ENCODE results near the gene RETREG3. TPM values are rescaled to one million over a fixed set of nuclear protein-coding genes. Genes with fewer than 3 reads are reported as not detected.

The RETREG3 gene, protein sequence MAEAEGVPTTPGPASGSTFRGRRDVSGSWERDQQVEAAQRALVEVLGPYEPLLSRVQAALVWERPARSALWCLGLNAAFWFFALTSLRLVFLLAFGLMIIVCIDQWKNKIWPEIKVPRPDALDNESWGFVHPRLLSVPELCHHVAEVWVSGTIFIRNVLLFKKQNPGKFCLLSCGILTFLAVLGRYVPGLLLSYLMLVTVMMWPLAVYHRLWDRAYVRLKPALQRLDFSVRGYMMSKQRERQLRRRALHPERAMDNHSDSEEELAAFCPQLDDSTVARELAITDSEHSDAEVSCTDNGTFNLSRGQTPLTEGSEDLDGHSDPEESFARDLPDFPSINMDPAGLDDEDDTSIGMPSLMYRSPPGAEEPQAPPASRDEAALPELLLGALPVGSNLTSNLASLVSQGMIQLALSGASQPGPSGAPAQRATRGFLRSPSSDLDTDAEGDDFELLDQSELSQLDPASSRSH
- total RNA-seq: 97.6 and 118 TPM in 2 replicates

DNA sequence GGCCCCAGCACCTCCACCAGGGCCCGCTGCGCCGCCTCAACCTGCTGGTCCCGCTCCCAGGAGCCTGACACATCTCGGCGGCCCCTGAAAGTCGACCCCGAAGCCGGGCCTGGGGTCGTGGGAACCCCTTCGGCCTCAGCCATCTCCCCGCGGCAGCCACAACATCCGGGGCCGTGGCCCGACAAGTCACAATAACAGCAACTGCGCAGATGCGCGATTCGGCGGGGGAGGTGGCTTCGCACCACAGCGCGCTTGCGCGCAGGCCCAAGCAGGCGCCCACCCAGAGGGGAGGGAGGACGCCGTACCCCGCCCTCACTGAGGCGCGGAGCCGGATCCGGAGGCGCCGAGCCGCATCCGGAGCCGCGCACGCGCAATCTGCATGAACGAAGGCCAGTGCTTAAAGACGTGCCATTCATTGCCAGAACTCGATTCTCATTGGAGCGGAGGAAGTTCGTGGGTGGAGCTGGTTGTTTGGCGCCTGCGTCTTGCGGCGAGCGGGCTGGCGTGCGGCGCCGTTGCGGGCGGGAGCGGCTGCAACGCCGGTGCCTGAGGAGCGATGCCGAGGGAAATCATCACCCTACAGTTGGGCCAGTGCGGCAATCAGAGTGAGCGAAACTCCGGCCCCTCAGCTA is at the start of gene RETREG3, which contains the start of gene TUBG1:
TSS of gene RETREG3 (minus strand) at position 193 of the 632 bp plus-strand sequence. CDS start at position 143, 50 bp downstream.
TSS of gene TUBG1 (plus strand) at position 502 of the 632 bp plus-strand sequence. CDS start at position 557, 55 bp downstream.

DNA sequence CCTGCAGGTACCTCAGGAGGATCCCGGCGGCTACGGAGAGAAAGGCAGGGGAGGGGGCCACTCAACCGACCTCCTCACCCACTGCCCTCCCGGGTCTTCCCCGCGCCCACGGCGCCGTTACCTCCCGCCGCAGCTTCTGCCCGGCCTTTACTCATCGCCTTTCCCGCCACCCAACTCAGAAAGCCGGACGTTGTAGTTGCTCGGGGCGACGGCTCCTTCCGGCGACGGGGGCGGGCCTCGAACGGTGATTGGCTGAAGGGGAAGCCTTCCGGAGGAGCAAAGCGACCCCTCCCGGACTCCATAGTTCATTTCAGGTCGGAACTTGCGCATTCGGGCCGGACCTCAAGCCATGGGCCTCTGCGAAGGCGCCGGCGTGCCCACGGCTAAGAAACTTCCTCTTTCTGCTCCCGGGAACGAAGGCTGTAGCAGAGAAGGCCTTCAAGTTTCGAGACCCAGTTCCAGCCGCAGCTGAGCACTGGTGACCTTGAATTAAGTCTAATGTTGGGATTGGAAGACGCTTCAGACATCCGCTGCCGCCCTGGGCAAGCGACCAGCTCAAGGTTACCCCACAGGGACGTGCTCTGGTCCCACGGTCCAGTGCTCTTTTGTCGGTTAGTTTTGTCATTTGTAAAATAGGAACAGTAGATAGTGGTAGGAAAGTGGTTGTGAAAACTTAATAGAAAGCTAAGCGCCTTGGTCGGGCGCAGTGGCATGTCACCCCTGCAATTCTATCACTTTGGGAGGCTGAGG is 31.5 kb downstream of the RETREG3 start, which contains the start of gene PSMC3IP:
TSS of gene PSMC3IP (minus strand) at position 198 of the 750 bp plus-strand sequence. CDS start at position 155, 43 bp downstream.

DNA sequence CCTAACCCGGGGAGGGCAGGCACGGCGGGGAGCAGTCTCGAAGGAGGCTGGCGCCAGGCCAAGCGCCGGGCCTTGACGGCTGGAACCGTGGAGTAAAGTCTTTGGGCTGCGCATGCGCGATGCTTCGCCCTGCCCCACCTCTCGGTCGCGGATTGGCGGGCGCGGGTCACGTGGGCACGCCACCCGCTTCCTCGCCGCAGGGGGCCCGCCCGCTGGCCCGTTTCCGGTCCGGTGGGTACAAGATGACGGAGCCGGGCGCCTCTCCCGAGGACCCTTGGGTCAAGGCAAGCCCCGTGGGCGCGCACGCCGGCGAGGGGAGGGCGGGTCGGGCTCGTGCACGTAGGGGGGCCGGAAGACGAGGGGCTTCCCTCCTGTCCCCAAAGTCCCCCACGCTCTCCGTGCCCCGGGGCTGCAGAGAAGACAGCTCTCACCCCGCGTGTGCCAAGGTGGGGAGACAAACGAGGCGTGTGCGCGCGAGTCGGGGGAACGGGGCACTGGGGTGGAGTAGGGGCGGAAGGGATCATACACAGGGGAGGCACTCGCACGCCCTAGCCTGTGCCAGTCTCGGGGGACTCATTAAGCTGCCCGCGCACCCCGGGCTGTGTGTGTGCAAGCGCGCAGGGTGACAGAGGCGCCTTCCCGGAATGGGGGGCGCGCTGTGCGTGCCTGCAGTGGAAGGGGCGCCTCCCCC is 42.1 kb downstream of the RETREG3 start, which contains the start of gene MLX:
TSS of gene MLX (plus strand) at position 218 of the 691 bp plus-strand sequence. CDS start at position 243, 25 bp downstream.

DNA sequence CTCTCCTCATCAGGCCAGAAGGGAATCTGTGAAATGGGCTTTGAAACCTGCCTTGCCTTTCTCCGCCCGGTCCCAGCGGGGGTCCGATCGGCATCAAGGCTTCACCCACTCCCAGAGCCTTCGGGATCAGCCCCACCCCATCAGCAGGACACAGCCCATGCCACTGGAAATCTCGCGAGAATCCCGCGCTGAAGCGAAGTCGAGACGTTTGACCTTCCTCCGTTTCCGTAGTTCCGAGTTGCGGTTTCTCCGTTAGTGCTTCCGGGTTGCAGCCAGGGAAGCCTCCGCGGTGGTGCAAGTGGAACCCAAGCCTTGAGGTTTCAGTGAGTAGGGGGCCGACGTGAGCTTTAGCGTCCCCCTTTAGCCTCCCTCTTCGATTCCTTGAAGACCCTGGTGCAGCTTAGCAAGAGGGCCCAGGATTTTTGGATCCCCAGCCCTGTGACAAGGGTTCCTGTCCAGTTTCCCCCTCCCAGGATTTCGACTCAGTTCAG is 47.2 kb downstream of the RETREG3 start, which contains the start of gene COASY:
TSS of gene COASY (plus strand) at position 252 of the 491 bp plus-strand sequence. CDS start 475 bp downstream, outside the sequence.

DNA sequence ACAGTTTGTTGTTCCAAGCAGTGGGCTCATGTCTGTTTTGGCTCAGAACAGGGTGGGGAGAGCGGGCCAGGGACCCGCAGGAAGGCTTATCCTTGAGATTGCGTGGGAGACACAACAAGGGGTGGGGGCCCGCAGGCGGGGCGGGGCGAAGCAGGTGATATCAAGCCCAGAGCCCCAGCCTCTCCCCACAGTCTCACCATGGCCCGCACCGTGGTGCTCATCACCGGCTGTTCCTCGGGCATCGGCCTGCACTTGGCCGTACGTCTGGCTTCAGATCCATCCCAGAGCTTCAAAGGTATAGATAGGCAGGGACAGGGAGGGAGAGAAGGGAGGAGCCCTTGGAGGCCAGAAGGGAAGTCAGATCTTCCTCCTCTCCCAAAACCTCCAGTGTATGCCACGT is 56.4 kb downstream of the RETREG3 start, which contains the start of gene HSD17B1:
TSS of gene HSD17B1 (plus strand) at position 188 of the 400 bp plus-strand sequence. CDS start at position 199, 11 bp downstream.

DNA sequence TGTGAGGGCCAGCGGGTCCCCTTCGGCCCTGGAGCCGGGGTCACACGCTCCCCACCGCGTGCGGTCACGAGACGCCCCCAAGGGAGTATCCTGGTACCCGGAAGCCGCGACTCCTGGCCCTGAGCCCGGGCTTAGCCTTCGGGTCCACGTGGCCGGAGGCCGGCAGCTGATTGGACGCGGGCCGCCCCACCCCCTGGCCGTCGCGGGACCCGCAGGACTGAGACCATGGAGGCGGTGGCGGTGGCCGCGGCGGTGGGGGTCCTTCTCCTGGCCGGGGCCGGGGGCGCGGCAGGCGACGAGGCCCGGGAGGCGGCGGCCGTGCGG is 73.2 kb downstream of the RETREG3 start, which contains the start of gene NAGLU:
TSS of gene NAGLU (plus strand) at position 194 of the 324 bp plus-strand sequence. CDS start at position 226, 32 bp downstream.

Other genes with a start within 250 kb of the RETREG3 start
- 101 and 119 TPM in 2 replicates for gene STAT3, start 220.9 kb downstream of the RETREG3 start, total RNA-seq
- 437 and 1,037 TPM in 2 replicates for gene CAVIN1, start 186.1 kb downstream of the RETREG3 start, total RNA-seq
- gene ATP6V0A1, start 150.5 kb downstream of the RETREG3 start, total RNA-seq: 58.6 and 65.2 TPM in 2 replicates
- gene NAGLU, start 73.1 kb downstream of the RETREG3 start, total RNA-seq: 41.2 and 58.4 TPM in 2 replicates
- 6.8 and 8.4 TPM in 2 replicates for gene HSD17B1, start 56.5 kb downstream of the RETREG3 start, total RNA-seq
- 27.1 and 30.4 TPM in 2 replicates for gene COASY, start 47.2 kb downstream of the RETREG3 start, total RNA-seq
- gene MLX, start 42.3 kb downstream of the RETREG3 start, total RNA-seq: 32.4 and 55.7 TPM in 2 replicates
- 1.3 and 13.7 TPM in 2 replicates for gene PSMC3IP, start 31.6 kb downstream of the RETREG3 start, total RNA-seq
- 23.0 and 79.5 TPM in 2 replicates for gene TUBG1, start 309 bp upstream of the RETREG3 start, total RNA-seq
- 10.9 and 14.9 TPM in 2 replicates for gene TUBG2, start 49.9 kb upstream of the RETREG3 start, total RNA-seq
- gene PLEKHH3, start 67.6 kb upstream of the RETREG3 start, total RNA-seq: 10.7 and 11.0 TPM in 2 replicates
- 1.0 and 1.1 TPM in 2 replicates for gene CCR10, start 72.5 kb upstream of the RETREG3 start, total RNA-seq
- gene CNTNAP1, start 73.2 kb upstream of the RETREG3 start, total RNA-seq: 15.6 and 41.1 TPM in 2 replicates
- 20.5 and 31.5 TPM in 2 replicates for gene EZH1, start 135.7 kb upstream of the RETREG3 start, total RNA-seq
- 0.29 TPM in 1 of 2 replicates, not detected in the other for gene RAMP2, start 151.9 kb upstream of the RETREG3 start, total RNA-seq
- 57.3 and 83.3 TPM in 2 replicates for gene VPS25, start 164.1 kb upstream of the RETREG3 start, total RNA-seq
- gene WNK4, start 171.2 kb upstream of the RETREG3 start, total RNA-seq: 0.44 and 1.0 TPM in 2 replicates
- gene COA3, start 189.3 kb upstream of the RETREG3 start, total RNA-seq: 32.4 and 59.3 TPM in 2 replicates
- gene CNTD1, start 189.5 kb upstream of the RETREG3 start, total RNA-seq: under 0.01 TPM in 1 of 2 replicates, not detected in the other
- 77.9 and 79.9 TPM in 2 replicates for gene BECN1, start 214.9 kb upstream of the RETREG3 start, total RNA-seq
- gene PSME3, start 224.0 kb upstream of the RETREG3 start, total RNA-seq: 74.0 and 146 TPM in 2 replicates
- gene AOC2, start 235.2 kb upstream of the RETREG3 start, total RNA-seq: 0.44 and 0.72 TPM in 2 replicates
- under 0.01 and 0.22 TPM in 2 replicates for gene AOC3, start 241.8 kb upstream of the RETREG3 start, total RNA-seq